Upper lobe of left lung (tissue), 4 donors: ENCODE results near the gene PBX2.

Source experiments
- POLR2A ChIP-seq, 4 donors: fragments of 450-650 bp; IDR thresholded peaks; one replicate each; pipeline ENCODE4 v1.5.1; 2016 to 2017; ENCODE audit warnings: antibody characterized with exemption in 4 of 4, mild to moderate bottlenecking in 2 of 4
- POLR2AphosphoS5 ChIP-seq, 2 donors: sonication (generic); formaldehyde crosslinking; IDR thresholded peaks; one replicate each; pipeline ENCODE4 v1.5.1; 2017; ENCODE audit warnings: antibody characterized with exemption in 2 of 2
- TF ChIP-seq, protein P1 (sequence below), 6 experiments: fragments of 450-650 bp in 4 of 6; fragments of 200-600 bp in 2 of 6; sonication (generic) in 2 of 6; IDR thresholded peaks; one replicate each; pipeline ENCODE4 v1.5.1; 2016 to 2019; ENCODE audit warnings: antibody characterized with exemption in 6 of 6

GRCh38 chr6:32158052-32158451 lies 31.9 kb downstream of the PBX2 start:
- TF ChIP-seq, protein P1, sequence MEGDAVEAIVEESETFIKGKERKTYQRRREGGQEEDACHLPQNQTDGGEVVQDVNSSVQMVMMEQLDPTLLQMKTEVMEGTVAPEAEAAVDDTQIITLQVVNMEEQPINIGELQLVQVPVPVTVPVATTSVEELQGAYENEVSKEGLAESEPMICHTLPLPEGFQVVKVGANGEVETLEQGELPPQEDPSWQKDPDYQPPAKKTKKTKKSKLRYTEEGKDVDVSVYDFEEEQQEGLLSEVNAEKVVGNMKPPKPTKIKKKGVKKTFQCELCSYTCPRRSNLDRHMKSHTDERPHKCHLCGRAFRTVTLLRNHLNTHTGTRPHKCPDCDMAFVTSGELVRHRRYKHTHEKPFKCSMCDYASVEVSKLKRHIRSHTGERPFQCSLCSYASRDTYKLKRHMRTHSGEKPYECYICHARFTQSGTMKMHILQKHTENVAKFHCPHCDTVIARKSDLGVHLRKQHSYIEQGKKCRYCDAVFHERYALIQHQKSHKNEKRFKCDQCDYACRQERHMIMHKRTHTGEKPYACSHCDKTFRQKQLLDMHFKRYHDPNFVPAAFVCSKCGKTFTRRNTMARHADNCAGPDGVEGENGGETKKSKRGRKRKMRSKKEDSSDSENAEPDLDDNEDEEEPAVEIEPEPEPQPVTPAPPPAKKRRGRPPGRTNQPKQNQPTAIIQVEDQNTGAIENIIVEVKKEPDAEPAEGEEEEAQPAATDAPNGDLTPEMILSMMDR (IDR thresholded peaks at IDR 0.05), result no peak
- no peak for TF ChIP-seq POLR2A (IDR thresholded peaks at IDR 0.05)
- TF ChIP-seq POLR2AphosphoS5 (IDR thresholded peaks at IDR 0.05), result no peak
